ENCODE data around the gene ARHGAP27. TPM values are rescaled to one million over a fixed set of nuclear protein-coding genes. Genes with fewer than 3 reads are reported as not detected.
A peak's percentile ranks its signal among the peaks of the same experiment; 100 is the strongest.

ARHGAP27 gene
- total and polyA plus RNA-seq, 8 donors, result 3.1 to 22.4 (median 7.4) TPM

DNA sequence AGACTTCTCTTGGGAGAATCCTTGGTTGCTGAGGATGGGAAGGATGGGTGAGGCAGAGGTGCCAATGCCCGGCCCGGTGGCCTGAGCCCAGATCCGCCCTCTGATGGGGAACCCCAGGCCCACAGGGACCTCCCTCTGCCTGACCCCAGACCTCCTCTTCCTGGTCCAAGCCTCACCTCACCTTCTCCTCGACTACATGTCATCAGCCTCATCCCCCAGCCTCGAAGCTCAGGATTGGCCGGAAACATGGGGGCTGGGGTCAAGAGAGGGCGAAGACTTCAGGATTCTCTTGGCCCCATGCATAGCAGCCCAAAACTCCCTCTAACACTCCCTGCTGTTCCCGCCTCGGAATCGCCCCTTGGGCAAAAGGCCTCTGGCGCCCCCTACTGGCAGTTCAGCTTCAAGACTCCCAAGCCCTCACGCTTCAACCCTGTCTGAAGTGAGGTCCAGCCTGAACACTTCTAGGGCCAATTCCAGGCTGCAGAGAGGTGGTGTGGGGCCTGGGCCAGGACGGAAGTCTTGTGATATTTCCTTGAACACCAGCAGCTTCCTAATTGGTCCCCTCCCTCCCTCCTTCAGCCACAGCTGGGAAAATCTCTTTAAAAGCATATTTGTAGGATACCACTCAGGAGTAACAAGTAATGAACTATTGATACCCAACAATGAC lies 47.2 kb downstream of the ARHGAP27 start:
- FAIRE-seq (no peak), DNase-seq (peak; percentile 80 to 99 (median 92)), ATAC-seq (peak; percentile 96 to 97 (median 96))
- H3K36me3 ChIP-seq, result no peaks in the 10 kb centered on the region
- WGBS, 2 donors, result 5 to 6% methylated on average over 13 of the region's 13 CpGs
- H3K27ac ChIP-seq, result peak overlapping the region in 2 of 4 donors; percentile 6 to 36
- TF ChIP-seq, protein P1, sequence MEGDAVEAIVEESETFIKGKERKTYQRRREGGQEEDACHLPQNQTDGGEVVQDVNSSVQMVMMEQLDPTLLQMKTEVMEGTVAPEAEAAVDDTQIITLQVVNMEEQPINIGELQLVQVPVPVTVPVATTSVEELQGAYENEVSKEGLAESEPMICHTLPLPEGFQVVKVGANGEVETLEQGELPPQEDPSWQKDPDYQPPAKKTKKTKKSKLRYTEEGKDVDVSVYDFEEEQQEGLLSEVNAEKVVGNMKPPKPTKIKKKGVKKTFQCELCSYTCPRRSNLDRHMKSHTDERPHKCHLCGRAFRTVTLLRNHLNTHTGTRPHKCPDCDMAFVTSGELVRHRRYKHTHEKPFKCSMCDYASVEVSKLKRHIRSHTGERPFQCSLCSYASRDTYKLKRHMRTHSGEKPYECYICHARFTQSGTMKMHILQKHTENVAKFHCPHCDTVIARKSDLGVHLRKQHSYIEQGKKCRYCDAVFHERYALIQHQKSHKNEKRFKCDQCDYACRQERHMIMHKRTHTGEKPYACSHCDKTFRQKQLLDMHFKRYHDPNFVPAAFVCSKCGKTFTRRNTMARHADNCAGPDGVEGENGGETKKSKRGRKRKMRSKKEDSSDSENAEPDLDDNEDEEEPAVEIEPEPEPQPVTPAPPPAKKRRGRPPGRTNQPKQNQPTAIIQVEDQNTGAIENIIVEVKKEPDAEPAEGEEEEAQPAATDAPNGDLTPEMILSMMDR (IDR thresholded peaks at IDR 0.05), result peak; percentile 96 to 98 (median 97)
- no peaks in the 10 kb centered on the region for H3K27me3 ChIP-seq
- H3K4me3 ChIP-seq, result no peak overlapping the region
- H3K4me1 ChIP-seq, result peaks cover 0 to 18% (median 0%) of the 10 kb centered on the region in 3 donors
- intact Hi-C loops (cut with DNase I), result loop anchor here in 2 of 3 donors (2.0 to 5.0 kb wide), 4 partner anchors 108 to 168 kb away; partner anchors contain the start of gene FMNL1 (in 1 of the 2)
- H3K9me3 ChIP-seq, result no peaks in the 10 kb centered on the region

DNA sequence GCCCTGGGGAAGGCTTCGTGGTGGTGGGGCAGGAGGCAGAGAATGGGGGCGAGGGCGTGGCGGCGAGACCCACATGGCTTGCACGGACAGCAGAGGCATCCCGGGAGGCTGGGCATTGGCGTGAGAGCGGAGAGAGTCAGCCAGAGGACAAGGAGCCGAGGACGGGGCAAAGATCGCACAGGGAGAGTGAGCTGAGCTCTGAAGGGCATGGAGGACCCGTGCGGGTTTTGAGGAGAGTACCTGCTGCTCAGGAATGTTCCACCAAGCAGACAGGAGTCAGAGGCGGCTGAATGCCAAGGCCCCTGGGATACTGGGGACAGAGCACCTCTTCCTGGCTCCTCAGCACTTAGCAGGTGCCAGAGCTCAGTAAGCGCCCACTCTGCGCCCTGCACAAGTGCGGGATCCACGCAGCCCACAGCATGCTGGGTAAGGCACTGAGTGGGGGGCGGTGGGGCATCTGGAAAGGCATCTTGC lies 47.8 kb downstream of the ARHGAP27 start:
- Histone ChIP-seq H3K36me3 (no peaks in the 10 kb centered on the region), H3K4me1 (peaks cover 0 to 18% (median 0%) of the 10 kb centered on the region in 3 donors), H3K27ac (no peak overlapping the region), H3K4me3 (no peak overlapping the region), H3K9me3 (no peaks in the 10 kb centered on the region), H3K27me3 (no peaks in the 10 kb centered on the region)
- DNase-seq (peak in 3 of 6 donors; percentile 31 to 69 (median 48)), ATAC-seq (peak in 2 of 4 donors; percentile 11 to 13), FAIRE-seq (no peak)
- WGBS, 2 donors, result 69 to 74% methylated on average over 20 of the region's 20 CpGs
- intact Hi-C loops (cut with DNase I), result loop anchor here in 2 of 3 donors (2.0 to 5.0 kb wide), 4 partner anchors 108 to 168 kb away; partner anchors contain the start of gene FMNL1 (in 1 of the 2)
- TF ChIP-seq, protein P1 (IDR thresholded peaks at IDR 0.05), result no peak

DNA sequence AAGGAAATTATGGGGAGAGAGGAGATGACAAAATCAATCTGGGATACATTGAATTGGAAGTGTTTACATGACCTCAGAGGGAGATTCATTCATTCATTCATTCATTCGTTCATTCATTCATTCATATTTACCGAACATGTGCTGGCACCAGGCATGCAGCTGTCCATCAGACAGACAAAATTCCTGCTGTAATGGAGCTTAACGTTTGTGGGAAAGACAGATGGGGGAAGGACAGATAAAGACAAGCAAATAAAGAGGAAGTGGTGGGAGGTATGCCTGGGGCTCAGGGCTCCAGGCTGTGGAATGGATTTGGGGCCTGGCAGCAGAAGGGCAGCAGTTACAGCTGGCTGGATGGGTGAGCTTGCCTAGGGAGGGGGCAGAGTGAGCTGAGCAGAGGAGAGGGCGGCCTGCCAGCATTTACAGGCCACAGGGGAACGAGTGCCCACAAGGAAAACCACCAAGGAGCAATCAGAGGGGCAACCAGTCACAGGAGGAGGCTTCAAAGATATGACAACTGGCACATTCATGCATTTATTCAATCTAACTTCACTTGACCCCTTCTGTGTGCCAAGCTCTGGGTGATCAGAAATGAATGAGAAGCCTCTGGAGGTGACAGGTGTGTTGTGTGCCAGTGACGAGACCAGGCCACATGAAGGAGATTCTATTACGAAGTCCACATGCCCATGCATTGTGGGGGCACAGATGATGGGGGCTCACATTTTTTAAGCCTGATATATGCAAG lies 48.5 kb downstream of the ARHGAP27 start:
- ATAC-seq (no peak), DNase-seq (no peak), FAIRE-seq (no peak)
- TF ChIP-seq, protein P1 (IDR thresholded peaks at IDR 0.05), result no peak
- intact Hi-C loops (cut with DNase I), result loop anchor here in 1 of 3 donors (2.0 kb wide), 1 partner anchor 107 kb away; no protein-coding TSS in a partner anchor
- WGBS, 2 donors, result 41 to 43% methylated on average over 7 of the region's 7 CpGs
- Histone ChIP-seq H3K27me3 (no peaks in the 10 kb centered on the region), H3K27ac (no peak overlapping the region), H3K36me3 (no peaks in the 10 kb centered on the region), H3K9me3 (no peaks in the 10 kb centered on the region), H3K4me1 (peaks cover 0 to 18% (median 0%) of the 10 kb centered on the region in 3 donors), H3K4me3 (no peak overlapping the region)

DNA sequence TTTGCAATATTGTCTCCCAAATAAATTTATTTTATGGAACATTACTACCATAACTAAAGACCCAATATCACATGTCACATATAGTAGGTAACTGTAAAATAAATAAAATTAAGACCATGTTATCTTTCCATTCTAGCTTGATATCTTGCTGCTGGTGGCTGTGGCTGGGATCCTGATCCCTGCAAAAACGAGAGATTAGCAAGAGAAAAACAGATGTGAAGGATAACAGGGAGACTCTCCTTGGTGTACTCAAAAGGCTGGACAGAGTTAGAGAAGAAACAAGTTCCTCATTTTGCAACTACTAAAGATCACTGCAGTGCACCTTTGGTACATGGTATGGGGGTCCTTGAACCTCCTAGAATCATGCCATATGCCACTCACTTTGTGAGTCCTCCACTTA lies 49.7 kb downstream of the ARHGAP27 start:
- intact Hi-C loops (cut with DNase I), result no loop called here
- no peak for FAIRE-seq

More for the DNA sequence above, 49.7 kb downstream of the ARHGAP27 start:
- TF ChIP-seq, protein P1 (IDR thresholded peaks at IDR 0.05), result no peak
- Histone ChIP-seq H3K4me1 (peaks cover 0 to 18% (median 0%) of the 10 kb centered on the region in 3 donors), H3K36me3 (no peaks in the 10 kb centered on the region), H3K9me3 (no peaks in the 10 kb centered on the region), H3K4me3 (no peak overlapping the region), H3K27ac (no peak overlapping the region), H3K27me3 (no peaks in the 10 kb centered on the region)
- no peak for ATAC-seq
- 56 to 71% methylated on average over 1 of the region's 1 CpG for WGBS, 2 donors
- no peak for DNase-seq

Measured in pancreas (tissue), 10 donors.